Neural cell (in vitro differentiated cells): ENCODE results near the gene ZDHHC11. TPM values are rescaled to one million over a fixed set of nuclear protein-coding genes. Genes with fewer than 3 reads are reported as not detected.

Experiments used
- H2AFZ ChIP-seq: fragments of 200-600, 300-800 bp; sonication (generic), shearing (Covaris generic); 2 replicates; pipeline ENCODE4 v1.6.0; 2014; ENCODE audit warnings: low read depth, mild to moderate bottlenecking, antibody characterized with exemption, low read length, moderate library complexity
- H3F3A ChIP-seq: fragments of 200-600 bp; shearing (Covaris generic); 2 replicates; pipeline ENCODE4 v1.6.1; 2016; ENCODE audit warnings: mild to moderate bottlenecking, moderate library complexity, mixed read lengths, antibody characterized with exemption, low read length; ENCODE audit not compliant: insufficient read depth, poor library complexity, severe bottlenecking
- H3K27ac ChIP-seq: fragments of 200-600, 300-800 bp; sonication (generic), shearing (Covaris generic); 2 replicates; pipeline ENCODE4 v1.5.1; 2014; ENCODE audit warnings: mild to moderate bottlenecking, low read length, moderate library complexity
- H3K27me3 ChIP-seq: fragments of 300-800, 200-600 bp; sonication (generic), shearing (Covaris generic); 2 replicates; pipeline ENCODE4 v1.6.0; 2014; ENCODE audit warnings: mild to moderate bottlenecking, low read depth, low read length, moderate library complexity; ENCODE audit not compliant: insufficient read depth
- H3K36me3 ChIP-seq: fragments of 300-800, 200-600 bp; sonication (generic), shearing (Covaris generic); 2 replicates; pipeline ENCODE4 v1.5.1; 2014; ENCODE audit warnings: mild to moderate bottlenecking, antibody characterized with exemption, low read length, moderate library complexity; ENCODE audit not compliant: insufficient read depth
- H3K4me2 ChIP-seq: fragments of 300-800, 200-600 bp; sonication (generic), shearing (Covaris generic); 2 replicates; pipeline ENCODE4 v1.6.0; 2014; ENCODE audit warnings: mild to moderate bottlenecking, low read length
- H3K4me3 ChIP-seq: fragments of 300-800, 200-600 bp; sonication (generic), shearing (Covaris generic); 2 replicates; pipeline ENCODE4 v1.5.1; 2014; ENCODE audit warnings: mild to moderate bottlenecking, low read length, moderate library complexity
- H3K79me2 ChIP-seq: fragments of 200-600 bp; shearing (Covaris generic); replicated peaks from 2 replicates; pipeline ENCODE4 v1.6.0; 2014; ENCODE audit warnings: mild to moderate bottlenecking, low read length, moderate library complexity; ENCODE audit not compliant: insufficient read depth
- H3K9ac ChIP-seq: fragments of 300-800, 200-600 bp; sonication (generic), shearing (Covaris generic); 2 replicates; pipeline ENCODE4 v1.6.1; 2016; ENCODE audit warnings: mild to moderate bottlenecking, low read length, mixed read lengths
- H3K9me2 ChIP-seq: fragments of 200-600 bp; shearing (Covaris generic); 2 replicates; pipeline ENCODE4 v1.6.1; 2016; ENCODE audit warnings: mild to moderate bottlenecking, low read length, mixed read lengths; ENCODE audit not compliant: insufficient read depth
- H3K9me3 ChIP-seq: fragments of 200-600, 300-800 bp; sonication (generic), shearing (Covaris generic); 2 replicates; pipeline ENCODE4 v1.6.1; 2016; ENCODE audit warnings: mild to moderate bottlenecking, mixed run types, low read length, moderate library complexity, mixed read lengths
- H4K20me1 ChIP-seq: fragments of 200-600 bp; shearing (Covaris generic); 2 replicates; pipeline ENCODE4 v1.6.1; 2016; ENCODE audit warnings: mild to moderate bottlenecking, mixed run types; ENCODE audit not compliant: insufficient read depth
- CTCF ChIP-seq: fragments of 450-650 bp; IDR thresholded peaks from 2 replicates; pipeline ENCODE4 v1.5.1; 2014; ENCODE audit warnings: antibody characterized with exemption, mild to moderate bottlenecking, moderate library complexity; ENCODE audit not compliant: poor library complexity, severe bottlenecking
- EP300 ChIP-seq: fragments of 450-650 bp; conservative IDR thresholded peaks from 2 replicates; pipeline ENCODE4 v1.6.1; 2014; ENCODE audit warnings: antibody characterized with exemption, mild to moderate bottlenecking, moderate library complexity; ENCODE audit not compliant: poor library complexity, severe bottlenecking
- EZH2 ChIP-seq: fragments of 200-600, 300-800 bp; shearing (Covaris generic), sonication (generic); IDR thresholded peaks from 2 replicates; pipeline ENCODE4 v1.6.1; 2014; ENCODE audit warnings: antibody characterized with exemption, low read length, borderline replicate concordance, mild to moderate bottlenecking; ENCODE audit not compliant: insufficient read depth, poor library complexity, severe bottlenecking
- MXI1 ChIP-seq: fragments of 450-650 bp; conservative IDR thresholded peaks from 2 replicates; pipeline ENCODE4 v1.6.1; 2014; ENCODE audit warnings: antibody characterized with exemption, mild to moderate bottlenecking; ENCODE audit not compliant: poor library complexity, severe bottlenecking
- POLR2AphosphoS5 ChIP-seq: IDR thresholded peaks from 2 replicates; pipeline ENCODE4 v1.6.1; 2012
- RAD21 ChIP-seq: fragments of 450-650 bp; conservative IDR thresholded peaks from 2 replicates; pipeline ENCODE4 v1.6.1; 2014; ENCODE audit warnings: antibody characterized with exemption, mild to moderate bottlenecking, moderate library complexity
- REST ChIP-seq: IDR thresholded peaks from 2 replicates; pipeline ENCODE4 v1.6.1; 2012; ENCODE audit warnings: borderline replicate concordance
- SMC3 ChIP-seq: fragments of 450-650 bp; conservative IDR thresholded peaks from 2 replicates; pipeline ENCODE4 v1.6.1; 2014; ENCODE audit warnings: antibody characterized with exemption, mild to moderate bottlenecking, moderate library complexity; ENCODE audit not compliant: poor library complexity
- TAF1 ChIP-seq: IDR thresholded peaks from 2 replicates; pipeline ENCODE4 v1.6.1; 2012; ENCODE audit warnings: low read depth
- polyA plus RNA-seq: library from polyadenylated mRNA; depleted of rRNA; stranded (reverse); fragments of >200 nt; gene quantifications from 2 replicates; pipeline ENCODE4 v1.2.3, GENCODE V29; 2014

ZDHHC11 gene
- polyA plus RNA-seq, 1 donor from 2014 or later: 11.4 TPM

- no peak for TF ChIP-seq RAD21
- no peak for TF ChIP-seq REST
- TF ChIP-seq POLR2AphosphoS5: no peak
- H4K20me1 ChIP-seq: no peaks in the 10 kb centered on the region
- H3K27me3 ChIP-seq: no peaks in the 10 kb centered on the region
- no peaks in the 10 kb centered on the region for H3K9me2 ChIP-seq
- H3K79me2 ChIP-seq: no peaks in the 10 kb centered on the region
- no peak overlapping the region for H3K9ac ChIP-seq
- no peaks in the 10 kb centered on the region for H3F3A ChIP-seq
- no peak overlapping the region for H3K4me2 ChIP-seq
- H3K27ac ChIP-seq: no peak overlapping the region
- peaks cover 5% of the 10 kb centered on the region for H3K36me3 ChIP-seq
- H3K4me3 ChIP-seq: no peak overlapping the region
- H3K9me3 ChIP-seq: no peaks in the 10 kb centered on the region
- H2AFZ ChIP-seq: no peak overlapping the region
Observed at GRCh38 chr5:758698-759053, 92.1 kb downstream of the ZDHHC11 start.

DNA sequence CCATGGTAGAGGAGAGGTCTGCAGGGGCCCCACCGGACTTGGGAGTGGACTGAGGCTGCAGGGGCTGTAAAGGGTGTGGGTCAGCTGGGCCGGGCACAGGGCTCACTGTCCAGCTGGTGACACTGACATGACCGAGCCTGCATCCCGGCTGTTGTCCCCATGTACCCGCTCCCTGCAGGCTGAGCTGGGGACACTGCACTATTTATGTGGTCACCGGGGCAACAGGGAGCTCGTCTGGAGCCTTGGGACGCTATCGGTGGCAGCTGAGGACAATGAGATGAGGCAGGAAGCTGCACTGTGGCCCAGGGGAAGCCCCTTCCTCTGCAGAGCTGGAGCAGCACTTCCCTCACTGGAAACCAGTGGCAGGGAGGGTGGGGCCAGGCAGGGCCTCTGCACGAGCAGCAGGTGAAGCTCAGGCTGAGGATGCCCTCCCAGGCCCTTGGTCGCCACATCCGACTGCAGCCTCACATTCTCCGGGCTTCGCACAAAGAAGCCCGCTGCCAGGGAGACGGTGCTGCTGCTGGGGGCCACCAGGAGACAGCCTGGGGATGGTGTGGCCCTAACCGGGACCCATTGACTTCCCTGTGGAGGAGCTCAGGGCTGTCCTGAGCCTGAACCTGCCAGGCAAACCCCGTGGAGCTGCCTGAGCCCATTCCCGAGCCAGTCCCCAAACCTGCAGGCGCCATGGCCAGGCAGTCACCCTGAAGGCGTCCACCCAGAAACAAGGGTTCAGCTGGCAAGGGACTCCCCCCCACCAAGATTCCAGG, 92.7 kb downstream of the ZDHHC11 start:
- H4K20me1 ChIP-seq: no peaks in the 10 kb centered on the region
- H3K9me3 ChIP-seq: no peaks in the 10 kb centered on the region
- no peak for TF ChIP-seq CTCF
- TF ChIP-seq MXI1: no peak
- TF ChIP-seq POLR2AphosphoS5: no peak
- TF ChIP-seq EP300: no peak
- no peak for TF ChIP-seq RAD21
- TF ChIP-seq REST: no peak
- no peak for TF ChIP-seq EZH2
- TF ChIP-seq TAF1: no peak
- TF ChIP-seq SMC3: no peak
- H3F3A ChIP-seq: no peaks in the 10 kb centered on the region
- no peak overlapping the region for H3K9ac ChIP-seq
- no peaks in the 10 kb centered on the region for H3K9me2 ChIP-seq
- H3K27me3 ChIP-seq: no peaks in the 10 kb centered on the region
- H3K27ac ChIP-seq: no peak overlapping the region
- H3K79me2 ChIP-seq: no peaks in the 10 kb centered on the region
- H3K4me3 ChIP-seq: no peak overlapping the region
- H3K36me3 ChIP-seq: peaks cover 5% of the 10 kb centered on the region
- H2AFZ ChIP-seq: no peak overlapping the region
- H3K4me2 ChIP-seq: no peak overlapping the region
